Karpas-422 (cell line): Measurements from ENCODE around the gene CDC23. TPM values are rescaled to one million over a fixed set of nuclear protein-coding genes. Genes with fewer than 3 reads are reported as not detected.
A peak's percentile ranks its signal among the peaks of the same experiment; 100 is the strongest.
"Not testable (repeated sequence)": the region's sequence is repeated elsewhere in the genome, so short reads cannot be mapped to it uniquely, and the experiment has no call there.

Experiments used
- DNase-seq: peaks from one replicate; pipeline ENCODE4 v3.0.0-alpha.2; 2015
- H2AFZ ChIP-seq: fragments of 200-600 bp; sonication (generic); 2 replicates; pipeline ENCODE4 v1.6.1; 2014; ENCODE audit warnings: antibody characterized with exemption, low read length, mixed read lengths
- H3K27ac ChIP-seq: fragments of 200-600 bp; sonication (generic); 2 replicates; pipeline ENCODE4 v1.5.1; 2014; ENCODE audit warnings: mild to moderate bottlenecking, low read length, moderate library complexity
- H3K27me3 ChIP-seq: fragments of 200-600 bp; sonication (generic); 2 replicates; pipeline ENCODE4 v1.6.1; 2014; ENCODE audit warnings: low read length, mixed read lengths
- H3K36me3 ChIP-seq: fragments of 200-600 bp; sonication (generic); 2 replicates; pipeline ENCODE4 v1.6.1; 2014; ENCODE audit warnings: low read length, mixed read lengths; ENCODE audit not compliant: insufficient read depth
- H3K4me1 ChIP-seq: fragments of 200-600 bp; sonication (generic); 2 replicates; pipeline ENCODE4 v1.6.1; 2014; ENCODE audit warnings: mild to moderate bottlenecking, low read length, mixed read lengths
- H3K4me2 ChIP-seq: fragments of 200-600 bp; sonication (generic); 2 replicates; pipeline ENCODE4 v1.6.1; 2014; ENCODE audit warnings: low read length, low read depth, mild to moderate bottlenecking; ENCODE audit not compliant: poor library complexity, severe bottlenecking
- H3K4me3 ChIP-seq: fragments of 200-600 bp; sonication (generic); 2 replicates; pipeline ENCODE4 v1.5.1; 2014; ENCODE audit warnings: mild to moderate bottlenecking, antibody characterized with exemption, low read length, mixed read lengths
- H3K79me2 ChIP-seq: fragments of 200-600 bp; sonication (generic); 2 replicates; pipeline ENCODE4 v1.6.1; 2014; ENCODE audit warnings: mild to moderate bottlenecking, low read length, mixed read lengths
- H3K9ac ChIP-seq: fragments of 200-600 bp; sonication (generic); 2 replicates; pipeline ENCODE4 v1.6.0; 2014; ENCODE audit warnings: low read length
- H3K9me2 ChIP-seq: fragments of 200-600 bp; sonication (generic), shearing (Covaris generic); replicated peaks from 2 replicates; pipeline ENCODE4 v1.6.0; 2014; ENCODE audit warnings: mild to moderate bottlenecking, low read length, moderate library complexity; ENCODE audit not compliant: insufficient read depth
- H3K9me3 ChIP-seq: fragments of 300-700, 200-600 bp; sonication (generic); 2 replicates; pipeline ENCODE4 v1.6.1; 2014; ENCODE audit warnings: low read length, mixed read lengths
- H4K20me1 ChIP-seq: fragments of 200-600 bp; sonication (generic); 2 replicates; pipeline ENCODE4 v1.6.1; 2014; ENCODE audit warnings: mild to moderate bottlenecking, antibody characterized with exemption, low read length, low read depth; ENCODE audit not compliant: insufficient read depth
- total RNA-seq: library from RNA; depleted of rRNA; stranded (reverse); fragments of >200 nt; shearing (Covaris generic); gene quantifications from 2 replicates; pipeline ENCODE4 v1.2.3, GENCODE V29; 2014; ENCODE audit warnings: low replicate concordance

The CDC23 gene
- total RNA-seq, 1 experiment from 2014 or later: 24.0 TPM

GRCh38 chr5:138149530-138149929, 63.6 kb downstream of the CDC23 start:
- no peaks in the 10 kb centered on the region for H3K27me3 ChIP-seq
- no peak overlapping the region for H3K9ac ChIP-seq
- H3K9me3 ChIP-seq: no peaks in the 10 kb centered on the region
- no peak for DNase-seq
- H3K4me1 ChIP-seq: no peaks in the 10 kb centered on the region
- H4K20me1 ChIP-seq: no peaks in the 10 kb centered on the region
- H3K9me2 ChIP-seq: no peaks in the 10 kb centered on the region
- H3K79me2 ChIP-seq: no peaks in the 10 kb centered on the region
- no peak overlapping the region for H3K27ac ChIP-seq
- H2AFZ ChIP-seq: no peak overlapping the region
- H3K36me3 ChIP-seq: no peaks in the 10 kb centered on the region
- no peak overlapping the region for H3K4me2 ChIP-seq
- no peak overlapping the region for H3K4me3 ChIP-seq

- Histone ChIP-seq H3K4me3 (no peak overlapping the region), H3K36me3 (no peaks in the 10 kb centered on the region), H3K79me2 (no peaks in the 10 kb centered on the region), H3K27me3 (no peaks in the 10 kb centered on the region), H2AFZ (no peak overlapping the region), H3K9me3 (no peaks in the 10 kb centered on the region), H4K20me1 (no peaks in the 10 kb centered on the region), H3K4me2 (no peak overlapping the region), H3K9me2 (no peaks in the 10 kb centered on the region), H3K4me1 (no peaks in the 10 kb centered on the region), H3K9ac (no peak overlapping the region), H3K27ac (no peak overlapping the region)
- no peak for DNase-seq
These were observed 64.3 kb downstream of the CDC23 start for GRCh38 chr5:138148811-138149210.

- not testable (repeated sequence) for H3K27ac ChIP-seq, H3K9me3 ChIP-seq, H3K4me2 ChIP-seq, H4K20me1 ChIP-seq, DNase-seq, H3K4me3 ChIP-seq, H3K36me3 ChIP-seq, H3K27me3 ChIP-seq, H3K9me2 ChIP-seq, H3K9ac ChIP-seq, H3K79me2 ChIP-seq, H2AFZ ChIP-seq
- H3K4me1 ChIP-seq: peaks cover 20% of the 10 kb centered on the region
These were observed 69.5 kb downstream of the CDC23 start for GRCh38 chr5:138143578-138143977.

GRCh38 chr5:138141734-138142133, 71.4 kb downstream of the CDC23 start:
- Histone ChIP-seq H3K9ac (no peak overlapping the region), H4K20me1 (no peaks in the 10 kb centered on the region), H3K27ac (no peak overlapping the region), H2AFZ (no peak overlapping the region), H3K27me3 (no peaks in the 10 kb centered on the region), H3K36me3 (no peaks in the 10 kb centered on the region), H3K4me3 (no peak overlapping the region), H3K9me2 (no peaks in the 10 kb centered on the region), H3K79me2 (no peaks in the 10 kb centered on the region), H3K9me3 (no peaks in the 10 kb centered on the region), H3K4me2 (no peak overlapping the region), H3K4me1 (peaks cover 27% of the 10 kb centered on the region)
- DNase-seq: no peak

- peak overlapping the region; percentile 94 for H2AFZ ChIP-seq
- H3K27ac ChIP-seq: peak overlapping the region; percentile 69; the same call in 1 of the 2 replicates
- no peaks in the 10 kb centered on the region for H3K9me2 ChIP-seq
- peak overlapping the region; percentile 58 for H3K9ac ChIP-seq
- peak overlapping the region; percentile 99 for H3K4me2 ChIP-seq
- H3K36me3 ChIP-seq: no peaks in the 10 kb centered on the region
- H4K20me1 ChIP-seq: no peaks in the 10 kb centered on the region
- peaks cover 27% of the 10 kb centered on the region for H3K4me1 ChIP-seq
- no peaks in the 10 kb centered on the region for H3K79me2 ChIP-seq
- no peak for DNase-seq
- no peaks in the 10 kb centered on the region for H3K27me3 ChIP-seq
- H3K9me3 ChIP-seq: no peaks in the 10 kb centered on the region
- 0 out of 2 replicates have a peak overlapping the region, but pooled peaks have one; percentile 70 for H3K4me3 ChIP-seq
These were observed 72.9 kb downstream of the CDC23 start for GRCh38 chr5:138140268-138140667.

- Histone ChIP-seq H3K36me3 (no peaks in the 10 kb centered on the region), H3K27ac (peak overlapping the region; percentile 69), H3K4me1 (peaks cover 27% of the 10 kb centered on the region), H3K4me2 (peak overlapping the region; percentile 99), H3K4me3 (peak overlapping the region; percentile 70), H3K9me2 (no peaks in the 10 kb centered on the region), H2AFZ (peak overlapping the region; percentile 94), H4K20me1 (no peaks in the 10 kb centered on the region), H3K9ac (peak overlapping the region; percentile 58), H3K9me3 (no peaks in the 10 kb centered on the region), H3K79me2 (no peaks in the 10 kb centered on the region), H3K27me3 (no peaks in the 10 kb centered on the region)
- DNase-seq: peak; percentile 59
These were observed 73.4 kb downstream of the CDC23 start for GRCh38 chr5:138139781-138140090.

GRCh38 chr5:138138949-138139780, 74.0 kb downstream of the CDC23 start, which contains the start of gene NME5:
Gene NME5, minus strand, starts transcription at chr5:138139428. Its CDS starts 648 bp downstream, at chr5:138138780.
- peak; percentile 89 for DNase-seq
- Histone ChIP-seq H3K4me3 (peak within 1 kb of the TSS; percentile 70), H3K4me1 (peaks cover 27% of the 10 kb centered on the region), H3K4me2 (peak within 1 kb of the TSS; percentile 99), H3K36me3 (no peaks in the 10 kb centered on the region), H3K9ac (peak within 1 kb of the TSS; percentile 58), H3K27me3 (no peaks in the 10 kb centered on the region), H4K20me1 (no peaks in the 10 kb centered on the region), H3K27ac (peak within 1 kb of the TSS; percentile 69), H3K9me3 (no peaks in the 10 kb centered on the region), H3K79me2 (no peaks in the 10 kb centered on the region), H3K9me2 (no peaks in the 10 kb centered on the region), H2AFZ (peak within 1 kb of the TSS; percentile 94)
